Suprapubic skin (tissue), 4 donors: ENCODE results near the gene DAB1. TPM values are rescaled to one million over a fixed set of nuclear protein-coding genes. Genes with fewer than 3 reads are reported as not detected.

Experiments
- DNase-seq, 2 donors: peaks; one replicate each; pipeline ENCODE4 v3.0.0-alpha.2; 2019; ENCODE audit warnings: low spot score in 2 of 2
- H3K27ac ChIP-seq: fragments of 200-600 bp; sonication (generic); one replicate; pipeline ENCODE4 v1.5.1; 2019
- H3K27me3 ChIP-seq: fragments of 200-600 bp; sonication (generic); one replicate; pipeline ENCODE4 v1.5.1; 2019
- H3K36me3 ChIP-seq: fragments of 200-600 bp; sonication (generic); one replicate; pipeline ENCODE4 v1.5.1; 2019
- H3K4me1 ChIP-seq: fragments of 200-600 bp; sonication (generic); one replicate; pipeline ENCODE4 v1.5.1; 2019
- H3K4me3 ChIP-seq: fragments of 200-600 bp; sonication (generic); one replicate; pipeline ENCODE4 v1.5.1; 2019; ENCODE audit warnings: mild to moderate bottlenecking
- H3K9me3 ChIP-seq: fragments of 200-600 bp; sonication (generic); one replicate; pipeline ENCODE4 v1.5.1; 2019
- CTCF ChIP-seq, 2 donors: fragments of 200-600 bp in 1 of 2; fragments of 450-650 bp in 1 of 2; sonication (generic) in 1 of 2; IDR thresholded peaks; one replicate each; pipeline ENCODE4 v1.5.1; 2016 to 2019; ENCODE audit warnings: antibody characterized with exemption in 2 of 2, mild to moderate bottlenecking in 1 of 2, moderate library complexity in 1 of 2
- EP300 ChIP-seq: sonication (generic); formaldehyde crosslinking; IDR thresholded peaks from one replicate; pipeline ENCODE4 v1.6.1; 2017; ENCODE audit warnings: antibody characterized with exemption
- POLR2A ChIP-seq, 2 donors: fragments of 450-650 bp; IDR thresholded peaks; one replicate each; pipeline ENCODE4 v1.6.1; 2017; ENCODE audit warnings: antibody characterized with exemption in 2 of 2, mild to moderate bottlenecking in 2 of 2, moderate library complexity in 2 of 2
- POLR2AphosphoS5 ChIP-seq, 3 donors: sonication (generic); formaldehyde crosslinking; IDR thresholded peaks; one replicate each; pipeline ENCODE4 v1.6.1; 2017; ENCODE audit warnings: antibody characterized with exemption in 3 of 3
- WGBS: methylation state at CpG from one replicate; pipeline ENCODE4 v1.1.5; 2018; 5-methylcytosine and 5-hydroxymethylcytosine counted together
- total RNA-seq, 4 donors: library from RNA; depleted of rRNA; stranded (reverse); fragments of >200 nt; gene quantifications; one replicate each; pipeline ENCODE4 v1.1.0, GENCODE V29; 2016

The DAB1 gene
- total RNA-seq, 4 donors from 2014 or later: 0.17 to 1.0 (median 0.30) TPM

DNA sequence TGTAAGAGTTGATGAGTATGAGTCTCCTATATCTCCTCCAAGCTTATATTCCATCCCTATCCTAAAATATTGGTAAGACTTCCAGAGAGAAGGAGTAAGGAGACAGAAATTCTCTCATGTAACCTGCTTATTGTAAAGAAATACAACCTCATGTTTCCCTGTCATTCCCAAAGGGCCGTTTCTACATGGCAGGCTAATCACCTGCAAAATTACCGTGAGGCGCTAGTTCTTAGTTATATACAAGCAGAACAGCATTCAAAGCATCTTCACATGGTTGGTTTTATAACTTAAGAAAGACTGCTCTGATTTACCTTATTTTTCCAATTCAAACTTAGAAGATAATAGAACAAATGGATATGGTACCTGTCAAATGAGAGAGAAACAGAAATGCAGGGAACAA lies 42.9 kb downstream of the DAB1 start:
- no peak overlapping the region for H3K27ac ChIP-seq
- DNase-seq: no peak
- H3K36me3 ChIP-seq: no peaks in the 10 kb centered on the region
- WGBS: 84% methylated on average over 3 of the region's 3 CpGs
- no peaks in the 10 kb centered on the region for H3K4me1 ChIP-seq
- no peaks in the 10 kb centered on the region for H3K27me3 ChIP-seq
- no peak overlapping the region for H3K4me3 ChIP-seq
- TF ChIP-seq CTCF (IDR thresholded peaks at IDR 0.05) (no peak), EP300 (no peak), POLR2AphosphoS5 (IDR thresholded peaks at IDR 0.05) (no peak), POLR2A (IDR thresholded peaks at IDR 0.05) (no peak)
- no peaks in the 10 kb centered on the region for H3K9me3 ChIP-seq

DNA sequence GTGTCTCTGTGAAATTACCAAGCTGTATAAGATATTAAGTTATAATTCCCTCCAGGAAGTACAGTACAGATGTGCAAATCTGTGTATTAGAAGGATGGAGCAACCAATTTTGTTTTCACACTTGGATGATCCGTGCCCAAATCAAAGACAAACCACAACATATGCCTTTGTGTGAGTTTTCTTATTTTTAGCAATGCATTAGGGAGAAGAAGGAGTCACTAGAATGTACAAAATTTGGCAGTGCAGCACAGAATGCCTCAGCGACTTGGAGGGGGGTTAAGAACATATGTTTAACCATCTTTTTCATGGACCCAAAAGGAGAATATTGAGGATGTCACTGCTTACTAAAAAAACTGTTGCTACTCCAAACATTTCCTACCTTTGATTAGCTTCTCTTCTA lies 45.3 kb downstream of the DAB1 start:
- Histone ChIP-seq H3K9me3 (no peaks in the 10 kb centered on the region), H3K4me3 (no peak overlapping the region), H3K4me1 (no peaks in the 10 kb centered on the region), H3K36me3 (no peaks in the 10 kb centered on the region), H3K27ac (no peak overlapping the region), H3K27me3 (no peaks in the 10 kb centered on the region)
- no peak for TF ChIP-seq EP300
- no peak for TF ChIP-seq POLR2AphosphoS5 (IDR thresholded peaks at IDR 0.05)
- no peak for TF ChIP-seq CTCF (IDR thresholded peaks at IDR 0.05)
- TF ChIP-seq POLR2A (IDR thresholded peaks at IDR 0.05): no peak
- no peak for DNase-seq
- WGBS: 60% methylated on average over 2 of the region's 2 CpGs

DNA sequence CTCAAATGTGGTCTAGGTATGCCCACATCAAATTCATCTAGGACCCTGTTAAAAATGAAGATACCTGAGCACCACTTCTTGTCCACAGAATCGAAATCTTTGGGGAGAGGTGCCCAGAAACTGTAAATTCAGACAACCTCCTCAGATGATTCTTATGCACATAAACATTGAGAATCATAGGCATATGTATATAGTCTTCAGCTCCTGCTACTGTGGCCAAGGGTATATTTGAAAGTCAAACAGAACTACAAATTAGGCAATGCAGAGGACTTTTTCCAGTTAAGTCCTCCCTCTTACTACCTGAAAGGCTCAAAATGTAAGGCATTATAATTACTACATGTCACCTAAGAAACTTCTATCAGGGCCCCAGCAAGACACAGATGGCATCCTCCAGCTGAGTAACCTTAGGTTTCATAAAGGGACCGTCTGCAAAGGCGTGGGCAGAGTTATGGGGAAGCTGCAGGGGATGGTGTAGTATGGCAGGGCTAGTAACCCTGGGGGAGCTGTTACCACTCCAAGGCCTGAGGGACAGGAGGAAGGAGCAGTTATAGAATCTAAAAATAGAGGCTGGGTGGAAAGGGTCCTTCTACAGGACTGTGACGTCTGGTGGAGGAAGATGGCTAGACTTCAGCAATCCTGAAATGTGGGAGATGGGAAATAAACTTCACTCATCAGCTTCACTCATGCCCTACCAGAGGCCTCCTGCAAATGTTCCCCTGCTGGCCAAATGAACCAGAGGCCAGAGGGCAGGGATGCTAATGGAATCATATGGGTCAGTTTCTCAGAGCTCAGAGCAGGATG lies 46.3 kb downstream of the DAB1 start:
- no peaks in the 10 kb centered on the region for H3K36me3 ChIP-seq
- TF ChIP-seq POLR2AphosphoS5 (IDR thresholded peaks at IDR 0.05) (no peak), POLR2A (IDR thresholded peaks at IDR 0.05) (no peak), EP300 (no peak), CTCF (IDR thresholded peaks at IDR 0.05) (no peak)
- H3K27me3 ChIP-seq: no peaks in the 10 kb centered on the region
- 67% methylated on average over 4 of the region's 4 CpGs for WGBS
- H3K4me1 ChIP-seq: no peaks in the 10 kb centered on the region
- H3K9me3 ChIP-seq: no peaks in the 10 kb centered on the region
- no peak for DNase-seq
- no peak overlapping the region for H3K27ac ChIP-seq
- no peak overlapping the region for H3K4me3 ChIP-seq

GRCh38 chr1:57376041-57376440 lies 47.8 kb downstream of the DAB1 start:
- Histone ChIP-seq H3K4me1 (no peaks in the 10 kb centered on the region), H3K27ac (no peak overlapping the region), H3K4me3 (no peak overlapping the region), H3K9me3 (no peaks in the 10 kb centered on the region), H3K36me3 (no peaks in the 10 kb centered on the region), H3K27me3 (no peaks in the 10 kb centered on the region)
- TF ChIP-seq POLR2A (IDR thresholded peaks at IDR 0.05): no peak
- no peak for TF ChIP-seq EP300
- TF ChIP-seq POLR2AphosphoS5 (IDR thresholded peaks at IDR 0.05): no peak
- TF ChIP-seq CTCF (IDR thresholded peaks at IDR 0.05): no peak
- no peak for DNase-seq
- WGBS: 25% methylated on average over 1 of the region's 1 CpG

- DNase-seq: no peak
- Histone ChIP-seq H3K36me3 (no peaks in the 10 kb centered on the region), H3K9me3 (no peaks in the 10 kb centered on the region), H3K27ac (no peak overlapping the region), H3K4me3 (no peak overlapping the region), H3K27me3 (no peaks in the 10 kb centered on the region), H3K4me1 (no peaks in the 10 kb centered on the region)
- TF ChIP-seq POLR2A (IDR thresholded peaks at IDR 0.05) (no peak), EP300 (no peak), POLR2AphosphoS5 (IDR thresholded peaks at IDR 0.05) (no peak), CTCF (IDR thresholded peaks at IDR 0.05) (no peak)
- 87% methylated on average over 4 of the region's 4 CpGs for WGBS
Observed at GRCh38 chr1:57369889-57370288, 54.0 kb downstream of the DAB1 start.
